NB4 (cell line): ENCODE measurements around the gene KIF13A.
"Not testable (repeated sequence)": the region's sequence is repeated elsewhere in the genome, so short reads cannot be mapped to it uniquely, and the experiment has no call there.

Experiments
- DNase-seq: peaks from one replicate; pipeline ENCODE4 v3.0.0; 2010; ENCODE audit warnings: low read depth
- H3K4me3 ChIP-seq: one replicate; pipeline ENCODE4 v1.5.1; 2011; ENCODE audit warnings: mild to moderate bottlenecking, low read depth, low read length, moderate library complexity
- MAX ChIP-seq: IDR thresholded peaks from 2 replicates; pipeline ENCODE4 v1.6.1; 2011; ENCODE audit warnings: low read depth, low read length
- MYC ChIP-seq: IDR thresholded peaks from 2 replicates; pipeline ENCODE4 v1.6.1; 2011; ENCODE audit warnings: low read depth, low read length
- POLR2A ChIP-seq: IDR thresholded peaks from 2 replicates; pipeline ENCODE4 v1.6.1; 2011; ENCODE audit warnings: mild to moderate bottlenecking; ENCODE audit not compliant: insufficient read length; ENCODE audit errors: extremely low read depth
- TF ChIP-seq, protein P1 (sequence below): IDR thresholded peaks from one replicate; pipeline ENCODE4 v1.5.1; 2012; ENCODE audit warnings: low read depth, low read length

KIF13A gene

GRCh38 chr6:17912521-17912920 is 74.9 kb downstream of the KIF13A start:
- TF ChIP-seq, protein P1, sequence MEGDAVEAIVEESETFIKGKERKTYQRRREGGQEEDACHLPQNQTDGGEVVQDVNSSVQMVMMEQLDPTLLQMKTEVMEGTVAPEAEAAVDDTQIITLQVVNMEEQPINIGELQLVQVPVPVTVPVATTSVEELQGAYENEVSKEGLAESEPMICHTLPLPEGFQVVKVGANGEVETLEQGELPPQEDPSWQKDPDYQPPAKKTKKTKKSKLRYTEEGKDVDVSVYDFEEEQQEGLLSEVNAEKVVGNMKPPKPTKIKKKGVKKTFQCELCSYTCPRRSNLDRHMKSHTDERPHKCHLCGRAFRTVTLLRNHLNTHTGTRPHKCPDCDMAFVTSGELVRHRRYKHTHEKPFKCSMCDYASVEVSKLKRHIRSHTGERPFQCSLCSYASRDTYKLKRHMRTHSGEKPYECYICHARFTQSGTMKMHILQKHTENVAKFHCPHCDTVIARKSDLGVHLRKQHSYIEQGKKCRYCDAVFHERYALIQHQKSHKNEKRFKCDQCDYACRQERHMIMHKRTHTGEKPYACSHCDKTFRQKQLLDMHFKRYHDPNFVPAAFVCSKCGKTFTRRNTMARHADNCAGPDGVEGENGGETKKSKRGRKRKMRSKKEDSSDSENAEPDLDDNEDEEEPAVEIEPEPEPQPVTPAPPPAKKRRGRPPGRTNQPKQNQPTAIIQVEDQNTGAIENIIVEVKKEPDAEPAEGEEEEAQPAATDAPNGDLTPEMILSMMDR = no peak
- TF ChIP-seq MYC = no peak
- no peak for TF ChIP-seq POLR2A
- no peak for TF ChIP-seq MAX
- DNase-seq = no peak
- H3K4me3 ChIP-seq = no peak overlapping the region

- not testable (repeated sequence) for H3K4me3 ChIP-seq, DNase-seq
Observed at GRCh38 chr6:17911656-17912055, 75.8 kb downstream of the KIF13A start.

DNA sequence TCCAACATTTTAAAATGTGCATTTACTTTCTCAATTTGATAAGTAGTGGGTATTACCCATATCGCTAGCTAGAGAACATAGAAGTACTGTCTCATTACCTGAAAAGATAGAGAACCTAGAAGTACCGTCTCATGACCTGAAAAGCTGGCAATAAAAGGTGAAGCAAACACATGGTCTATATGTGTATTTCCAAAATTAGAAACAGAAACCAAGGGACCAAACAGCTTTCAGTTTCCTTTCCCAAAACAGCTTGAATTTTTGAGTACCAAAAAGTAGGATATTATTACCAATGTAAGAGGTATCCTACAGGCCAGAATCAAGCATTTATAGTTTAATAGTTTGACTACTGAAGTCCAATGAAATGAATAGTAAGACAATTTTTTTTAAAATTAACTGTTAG is 77.2 kb downstream of the KIF13A start:
- no peak overlapping the region for H3K4me3 ChIP-seq
- TF ChIP-seq POLR2A (no peak), MYC (no peak), MAX (no peak)
- TF ChIP-seq, protein P1 = no peak
- peak; percentile 11 for DNase-seq

- TF ChIP-seq POLR2A (no peak), MAX (no peak), MYC (no peak)
- TF ChIP-seq, protein P1 = no peak
- DNase-seq = peak; percentile 21
- H3K4me3 ChIP-seq = no peak overlapping the region
Observed at GRCh38 chr6:17908831-17909230, 78.6 kb downstream of the KIF13A start.

DNA sequence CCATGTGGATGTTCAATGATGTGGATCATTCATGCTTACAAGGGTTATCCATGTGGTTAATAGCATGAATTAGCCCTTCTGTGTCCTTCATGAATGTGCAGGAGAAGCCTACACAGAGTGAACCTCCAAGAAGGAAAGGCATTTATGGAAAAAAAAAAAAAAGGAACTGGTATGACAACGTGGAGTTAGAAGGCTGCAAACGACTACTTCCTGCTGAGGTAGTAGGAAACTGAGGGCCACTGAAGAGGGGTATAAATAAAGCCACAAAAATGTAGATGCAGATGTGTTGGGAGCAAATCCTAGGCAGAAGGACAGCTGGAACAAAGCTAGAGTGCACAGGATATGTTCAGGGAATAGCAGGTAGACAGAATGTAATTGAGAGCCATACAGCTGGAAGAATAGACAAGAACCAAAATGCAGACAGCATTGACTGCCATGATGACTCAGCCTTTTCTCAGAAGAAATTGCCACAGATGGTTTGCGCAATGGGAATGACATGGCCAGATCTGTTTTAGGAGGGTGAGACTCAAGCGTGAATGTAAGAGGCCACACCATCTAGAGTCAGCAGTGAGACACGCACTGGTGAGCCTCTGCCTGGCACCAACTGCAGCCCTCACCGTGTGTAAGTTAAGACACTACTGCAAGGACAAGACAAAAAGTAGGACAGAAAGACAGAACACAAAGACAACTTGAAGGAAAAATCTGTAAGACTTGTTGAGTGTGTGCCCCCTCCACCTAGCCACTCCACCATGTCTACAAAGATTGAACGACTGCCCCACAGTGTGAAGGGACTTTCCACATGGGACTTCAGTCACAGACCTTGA is 79.8 kb downstream of the KIF13A start:
- H3K4me3 ChIP-seq = peak overlapping the region; percentile 48

More for the DNA sequence above, 79.8 kb downstream of the KIF13A start:
- TF ChIP-seq, protein P1 = peak; percentile 20
- TF ChIP-seq MAX = peak; percentile 73
- TF ChIP-seq POLR2A = no peak
- TF ChIP-seq MYC = peak; percentile 64
- peak; percentile 99 for DNase-seq
